Fibroblast of villous mesenchyme (primary cell): ENCODE data around the gene PRICKLE2. TPM values are rescaled to one million over a fixed set of nuclear protein-coding genes. Genes with fewer than 3 reads are reported as not detected.

ENCODE experiments used
- DNase-seq: peaks from one replicate; pipeline ENCODE4 v3.0.0-alpha.2; 2010; ENCODE audit warnings: low read depth
- H3K4me3 ChIP-seq: 2 replicates; pipeline ENCODE4 v1.5.1; 2011; ENCODE audit warnings: low read depth, mild to moderate bottlenecking, low read length
- total RNA-seq: library from RNA; depleted of rRNA; stranded (reverse); fragments of >200 nt; gene quantifications from 2 replicates; pipeline ENCODE4 v1.2.3, GENCODE V29; 2012
- TF ChIP-seq, protein P1 (sequence below): IDR thresholded peaks from 2 replicates; pipeline ENCODE4 v1.5.1; 2012; ENCODE audit warnings: low read depth, mild to moderate bottlenecking, low read length; ENCODE audit not compliant: insufficient read depth

PRICKLE2 gene
- total RNA-seq, 1 donor: 36.3 TPM

DNA sequence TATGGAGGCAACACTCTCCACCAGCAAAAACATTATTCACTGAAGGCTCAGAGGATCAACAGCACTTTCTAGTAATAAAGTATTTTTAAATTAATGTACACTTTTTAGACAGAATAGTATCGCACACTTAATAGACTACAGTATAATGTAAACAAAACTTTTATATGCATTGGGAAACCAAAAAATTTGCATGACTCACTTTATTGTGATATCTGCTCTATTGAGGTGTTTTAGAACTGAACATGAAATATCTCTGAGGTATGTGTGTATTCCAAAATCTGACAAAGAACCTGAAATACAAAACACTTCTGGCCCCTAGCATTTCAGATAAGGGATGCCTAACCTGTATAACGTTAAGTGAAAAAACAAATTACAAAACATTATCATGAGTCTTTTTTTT lies 99.7 kb downstream of the PRICKLE2 start:
- no peak for DNase-seq
- TF ChIP-seq, protein P1, sequence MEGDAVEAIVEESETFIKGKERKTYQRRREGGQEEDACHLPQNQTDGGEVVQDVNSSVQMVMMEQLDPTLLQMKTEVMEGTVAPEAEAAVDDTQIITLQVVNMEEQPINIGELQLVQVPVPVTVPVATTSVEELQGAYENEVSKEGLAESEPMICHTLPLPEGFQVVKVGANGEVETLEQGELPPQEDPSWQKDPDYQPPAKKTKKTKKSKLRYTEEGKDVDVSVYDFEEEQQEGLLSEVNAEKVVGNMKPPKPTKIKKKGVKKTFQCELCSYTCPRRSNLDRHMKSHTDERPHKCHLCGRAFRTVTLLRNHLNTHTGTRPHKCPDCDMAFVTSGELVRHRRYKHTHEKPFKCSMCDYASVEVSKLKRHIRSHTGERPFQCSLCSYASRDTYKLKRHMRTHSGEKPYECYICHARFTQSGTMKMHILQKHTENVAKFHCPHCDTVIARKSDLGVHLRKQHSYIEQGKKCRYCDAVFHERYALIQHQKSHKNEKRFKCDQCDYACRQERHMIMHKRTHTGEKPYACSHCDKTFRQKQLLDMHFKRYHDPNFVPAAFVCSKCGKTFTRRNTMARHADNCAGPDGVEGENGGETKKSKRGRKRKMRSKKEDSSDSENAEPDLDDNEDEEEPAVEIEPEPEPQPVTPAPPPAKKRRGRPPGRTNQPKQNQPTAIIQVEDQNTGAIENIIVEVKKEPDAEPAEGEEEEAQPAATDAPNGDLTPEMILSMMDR: no peak
- no peak overlapping the region for H3K4me3 ChIP-seq

DNA sequence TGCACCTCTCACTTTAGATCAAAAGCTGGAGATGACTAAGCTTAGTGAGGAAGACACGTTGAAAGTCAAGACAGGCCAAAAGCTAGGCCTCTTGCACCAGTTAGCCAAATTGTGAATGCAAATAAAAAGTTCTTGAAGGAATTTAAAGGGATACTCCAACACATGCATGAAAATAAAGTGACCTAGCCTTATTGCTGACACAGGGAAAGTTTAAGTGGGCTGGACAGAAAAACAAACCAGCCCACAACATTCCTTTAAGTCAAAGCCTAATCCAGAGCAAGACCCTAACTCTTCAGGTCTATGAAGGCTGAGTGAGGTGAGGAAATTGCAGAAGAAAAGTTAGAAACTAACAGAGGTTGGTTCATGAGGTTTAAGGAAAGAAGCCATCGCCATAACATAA lies 101.3 kb downstream of the PRICKLE2 start:
- H3K4me3 ChIP-seq: no peak overlapping the region
- no peak for DNase-seq
- TF ChIP-seq, protein P1: no peak

DNA sequence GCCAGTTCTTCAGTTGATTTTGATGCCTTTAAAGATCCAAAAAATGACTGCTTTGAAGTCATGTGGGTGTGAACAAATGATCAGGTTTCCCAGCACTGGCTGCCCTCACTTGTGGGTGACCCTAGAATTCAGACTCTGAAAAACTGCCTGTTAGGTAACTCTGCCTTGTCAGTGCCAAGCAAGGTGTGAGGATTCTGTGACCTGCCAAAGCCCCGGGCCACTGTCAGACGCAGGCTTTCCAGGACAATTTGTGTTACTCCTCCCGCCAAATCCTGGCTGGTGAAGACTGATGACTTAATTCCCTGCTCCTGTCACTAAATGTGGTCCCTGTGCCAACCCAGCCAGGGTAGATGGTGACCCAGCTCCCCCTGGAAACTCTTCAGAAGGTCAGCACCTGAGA lies 102.8 kb downstream of the PRICKLE2 start:
- no peak overlapping the region for H3K4me3 ChIP-seq
- TF ChIP-seq, protein P1: no peak
- no peak for DNase-seq

DNA sequence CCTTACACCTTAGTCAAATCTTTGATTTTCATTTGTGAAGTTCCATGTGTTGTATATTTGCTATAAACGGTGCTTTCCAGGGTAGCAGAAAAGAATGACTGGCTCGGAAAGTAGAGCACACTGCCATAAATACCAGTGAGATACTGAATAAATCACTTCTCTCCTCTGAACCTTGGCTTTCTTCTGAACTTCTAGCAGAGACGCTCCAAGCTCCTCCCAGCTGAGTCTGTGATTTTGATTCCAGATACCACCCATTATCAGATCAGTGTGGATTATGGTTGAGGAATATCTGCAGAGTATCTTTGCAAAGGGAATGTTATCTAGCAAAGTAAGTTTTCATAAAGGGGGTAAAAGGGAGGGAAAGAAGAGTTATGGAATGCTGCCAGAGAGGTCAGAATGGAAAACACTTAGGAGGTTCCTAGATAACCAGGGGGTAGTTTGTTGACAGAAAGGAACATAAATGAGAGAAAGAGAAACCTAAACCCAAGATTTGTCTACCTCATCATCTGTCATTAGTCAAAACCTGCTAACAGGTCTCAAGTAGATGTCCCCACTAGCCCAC lies 103.4 kb downstream of the PRICKLE2 start:
- TF ChIP-seq, protein P1: no peak

DNA sequence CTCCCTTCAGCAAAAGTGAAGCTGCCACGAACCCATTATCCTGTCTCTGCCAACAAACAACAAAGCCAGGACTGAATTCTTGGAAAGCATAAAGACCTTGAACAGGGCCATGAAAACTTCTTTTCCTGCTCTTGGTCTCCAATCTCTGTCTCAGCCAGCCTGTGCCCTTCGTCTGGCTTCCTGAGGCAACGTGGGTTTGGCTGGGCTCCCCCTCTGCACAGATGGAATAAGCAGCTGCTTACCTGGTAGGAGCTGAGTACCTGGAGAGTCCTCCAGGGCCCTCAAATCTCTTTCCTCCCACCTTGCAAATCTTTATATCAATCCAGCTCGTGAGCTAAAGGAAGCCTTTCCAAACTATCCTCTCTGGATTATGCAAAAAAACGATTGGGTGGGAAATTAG lies 104.4 kb downstream of the PRICKLE2 start:
- no peak for DNase-seq
- no peak overlapping the region for H3K4me3 ChIP-seq
- TF ChIP-seq, protein P1: no peak

More for the DNA sequence above, 103.4 kb downstream of the PRICKLE2 start:
- DNase-seq: peak; percentile 23
- H3K4me3 ChIP-seq: no peak overlapping the region

DNA sequence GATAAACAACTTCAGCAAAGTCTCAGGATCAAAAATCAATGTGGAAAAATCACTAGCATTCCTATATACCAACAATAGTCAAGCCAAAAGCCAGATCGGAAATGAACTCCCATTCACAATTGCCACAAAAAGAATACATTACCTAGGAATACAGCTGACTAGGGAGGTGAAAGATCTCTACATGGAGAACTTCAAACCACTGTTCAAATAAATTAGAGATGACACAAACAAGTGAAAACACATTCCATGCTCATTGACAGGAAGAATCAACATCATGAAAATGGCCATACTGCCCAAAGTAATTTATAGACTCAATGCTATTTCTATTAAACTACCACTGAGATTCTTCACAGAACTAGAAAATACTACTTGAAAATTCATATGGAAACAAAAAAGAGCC lies 107.8 kb downstream of the PRICKLE2 start:
- TF ChIP-seq, protein P1: no peak
- DNase-seq: no peak

DNA sequence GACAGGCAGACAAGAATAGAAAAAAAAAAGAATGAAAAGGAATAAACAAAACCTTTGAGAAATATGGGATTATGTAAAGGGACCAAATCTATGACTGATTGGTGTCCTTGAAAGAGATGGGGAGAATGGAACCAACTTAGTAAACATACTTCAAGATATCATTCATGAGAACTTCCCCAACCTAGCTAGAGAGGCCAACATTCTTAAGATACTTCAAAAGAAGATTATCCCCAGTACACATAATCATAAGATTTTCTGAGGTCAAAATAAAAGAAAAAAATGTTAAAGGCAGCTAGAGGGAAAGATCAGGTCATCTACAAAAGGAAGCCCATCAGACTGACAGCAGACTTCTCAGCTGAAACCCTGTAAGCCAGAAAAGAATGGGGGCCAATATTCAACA lies 110.6 kb downstream of the PRICKLE2 start:
- H3K4me3 ChIP-seq: no peak overlapping the region
- TF ChIP-seq, protein P1: no peak
- no peak for DNase-seq

More for the DNA sequence above, 107.8 kb downstream of the PRICKLE2 start:
- no peak overlapping the region for H3K4me3 ChIP-seq
